B cell (primary cell): ENCODE results near the gene TNFSF12. TPM values are rescaled to one million over a fixed set of nuclear protein-coding genes. Genes with fewer than 3 reads are reported as not detected.

Source experiments
- ATAC-seq: fragments of 200-7000 bp; cut with Tn5 transposase; one replicate; pipeline ENCODE4 v1.10.0; 2021; ENCODE audit warnings: low read depth, mild to moderate bottlenecking, moderate number of reproducible peaks, moderate library complexity
- CTCF ChIA-PET: fragments of 350-600 bp; sonication (Branson Sonifier 250); formaldehyde crosslinking; loops from one replicate; lab custom pipeline; 2021; ENCODE audit warnings: antibody characterized with exemption, inconsistent platforms; lab: Charles Lee
- POLR2A ChIA-PET: fragments of 350-600 bp; sonication (Branson Sonifier 250); formaldehyde crosslinking; loops from one replicate; lab custom pipeline; 2021; ENCODE audit warnings: antibody characterized with exemption; lab: Charles Lee
- DNase-seq: peaks from one replicate; pipeline ENCODE4 v3.0.0; 2013
- H2AFZ ChIP-seq: 2 replicates; pipeline ENCODE4 v1.6.1; 2012; ENCODE audit warnings: mild to moderate bottlenecking, low read depth, low read length; ENCODE audit not compliant: insufficient read depth, poor library complexity, severe bottlenecking
- H3K27ac ChIP-seq, 2 donors: 1 replicate in 1 of 2; 2 replicates in 1 of 2; pipeline ENCODE4 v1.5.1; 2012 to 2013; ENCODE audit warnings: low read length in 2 of 2, mild to moderate bottlenecking in 2 of 2, moderate library complexity in 1 of 2
- H3K27me3 ChIP-seq, 4 experiments: fragments of 200-600 bp in 1 of 4; sonication (generic) in 1 of 4; replicated peaks in 1 of 4; 1 replicate in 2 of 4; 2 replicates in 2 of 4; pipeline versions ENCODE4 v1.6.1 to v1.7.0; 2013 to 2016; ENCODE audit warnings: low read length in 3 of 4, mild to moderate bottlenecking in 2 of 4, mixed read lengths in 1 of 4, moderate library complexity in 1 of 4; ENCODE audit not compliant: insufficient read depth in 4 of 4, control insufficient read depth in 3 of 4; ENCODE audit errors: control extremely low read depth in 1 of 4
- H3K36me3 ChIP-seq, 2 experiments: replicated peaks in 1 of 2; 1 replicate in 1 of 2; 2 replicates in 1 of 2; pipeline versions ENCODE4 v1.6.1 to v1.7.1; 2013; ENCODE audit warnings: low read length in 1 of 2; ENCODE audit not compliant: insufficient read depth in 2 of 2, control insufficient read depth in 1 of 2; ENCODE audit errors: control extremely low read depth in 1 of 2, extremely low read depth in 1 of 2
- H3K4me1 ChIP-seq, 2 donors: fragments of 200-600 bp in 1 of 2; sonication (generic) in 1 of 2; 1 replicate in 1 of 2; 2 replicates in 1 of 2; pipeline versions ENCODE4 v1.5.1 to v1.6.1; 2013 to 2017; ENCODE audit warnings: low read length in 2 of 2; ENCODE audit not compliant: control insufficient read depth in 2 of 2, insufficient read depth in 2 of 2
- H3K4me2 ChIP-seq: replicated peaks from 2 replicates; pipeline ENCODE3; 2012; ENCODE audit warnings: mild to moderate bottlenecking, low read depth, low read length; ENCODE audit not compliant: poor library complexity, severe bottlenecking
- H3K4me3 ChIP-seq, 5 experiments: fragments of 200-600 bp in 1 of 5; sonication (generic) in 1 of 5; 1 replicate in 3 of 5; 2 replicates in 2 of 5; pipeline versions ENCODE4 v1.5.1 to v1.7.0; 2011 to 2016; ENCODE audit warnings: low read length in 4 of 5, mild to moderate bottlenecking in 4 of 5, low read depth in 2 of 5, control low read depth in 1 of 5, moderate library complexity in 1 of 5; ENCODE audit not compliant: insufficient read depth in 1 of 5; ENCODE audit errors: control extremely low read depth in 1 of 5, extremely low read depth in 1 of 5
- H3K79me2 ChIP-seq: fragments of 200-600 bp; sonication (generic); one replicate; pipeline ENCODE4 v1.6.0; 2016; ENCODE audit warnings: low read length; ENCODE audit not compliant: control insufficient read depth, insufficient read depth
- H3K9ac ChIP-seq: fragments of 200-600 bp; sonication (generic); 2 replicates; pipeline ENCODE4 v1.6.1; 2017; ENCODE audit warnings: mild to moderate bottlenecking, low read length, moderate library complexity
- H3K9me3 ChIP-seq, 3 donors: one replicate each; pipeline versions ENCODE4 v1.6.1 to v1.7.1; 2013; ENCODE audit warnings: low read length in 2 of 3; ENCODE audit not compliant: control insufficient read depth in 2 of 3, insufficient read depth in 1 of 3; ENCODE audit errors: control extremely low read depth in 1 of 3
- H4K20me1 ChIP-seq: 2 replicates; pipeline ENCODE4 v1.6.0; 2012; ENCODE audit warnings: mild to moderate bottlenecking, low read length; ENCODE audit not compliant: insufficient read depth, control insufficient read depth, poor library complexity, severe bottlenecking
- H3K27ac Mint-ChIP-seq: one replicate; pipeline ENCODE4 v1.8.0; 2021; ENCODE audit warnings: mixed read lengths
- H3K27me3 Mint-ChIP-seq: one replicate; pipeline ENCODE4 v1.8.0; 2021; ENCODE audit warnings: mixed read lengths
- H3K4me1 Mint-ChIP-seq: one replicate; pipeline ENCODE4 v1.8.0; 2021; ENCODE audit warnings: mixed read lengths
- H3K4me3 Mint-ChIP-seq: one replicate; pipeline ENCODE4 v1.8.0; 2021; ENCODE audit warnings: mixed read lengths
- H3K9me3 Mint-ChIP-seq: one replicate; pipeline ENCODE4 v1.8.0; 2022; ENCODE audit warnings: mixed read lengths; ENCODE audit not compliant: insufficient read depth
- EZH2 ChIP-seq: IDR thresholded peaks from 2 replicates; pipeline ENCODE4 v1.6.1; 2012; ENCODE audit warnings: borderline replicate concordance, low read depth, mild to moderate bottlenecking, moderate library complexity, low read length; ENCODE audit not compliant: insufficient read depth, poor library complexity, severe bottlenecking
- WGBS: methylation state at CpG from one replicate; pipeline ENCODE4 v1.1.5; 2013; ENCODE audit warnings: missing lambda C conversion rate; ENCODE audit not compliant: insufficient coverage; 5-methylcytosine and 5-hydroxymethylcytosine counted together
- intact Hi-C: fragments of 100-400 bp; cut with micrococcal nuclease; formaldehyde crosslinking; loops from one replicate; pipeline ENCODE4 v1.10.0; 2022
- polyA plus RNA-seq: library from polyadenylated mRNA; depleted of rRNA; stranded (reverse); fragments of >200 nt; gene quantifications from 2 replicates; pipeline ENCODE4 v1.2.3, GENCODE V29; 2012
- total RNA-seq, 2 donors: library from RNA; stranded (reverse); fragments of 120-200 nt in 1 of 2; gene quantifications; 1 replicate in 1 of 2; 2 replicates in 1 of 2; pipeline versions ENCODE4 v1.2.3 to v1.2.4, GENCODE V29; 2013 to 2022
- TF ChIP-seq, protein P1 (sequence below): fragments of 200-600 bp; IDR thresholded peaks from one replicate; pipeline ENCODE4 v1.8.0; 2022; ENCODE audit warnings: antibody characterized with exemption, mild to moderate bottlenecking

The TNFSF12 gene
- total and polyA plus RNA-seq, 2 donors (not counting 1 experiment from before 2014, with no cell fraction given), result 40.6 to 53.4 TPM

DNA sequence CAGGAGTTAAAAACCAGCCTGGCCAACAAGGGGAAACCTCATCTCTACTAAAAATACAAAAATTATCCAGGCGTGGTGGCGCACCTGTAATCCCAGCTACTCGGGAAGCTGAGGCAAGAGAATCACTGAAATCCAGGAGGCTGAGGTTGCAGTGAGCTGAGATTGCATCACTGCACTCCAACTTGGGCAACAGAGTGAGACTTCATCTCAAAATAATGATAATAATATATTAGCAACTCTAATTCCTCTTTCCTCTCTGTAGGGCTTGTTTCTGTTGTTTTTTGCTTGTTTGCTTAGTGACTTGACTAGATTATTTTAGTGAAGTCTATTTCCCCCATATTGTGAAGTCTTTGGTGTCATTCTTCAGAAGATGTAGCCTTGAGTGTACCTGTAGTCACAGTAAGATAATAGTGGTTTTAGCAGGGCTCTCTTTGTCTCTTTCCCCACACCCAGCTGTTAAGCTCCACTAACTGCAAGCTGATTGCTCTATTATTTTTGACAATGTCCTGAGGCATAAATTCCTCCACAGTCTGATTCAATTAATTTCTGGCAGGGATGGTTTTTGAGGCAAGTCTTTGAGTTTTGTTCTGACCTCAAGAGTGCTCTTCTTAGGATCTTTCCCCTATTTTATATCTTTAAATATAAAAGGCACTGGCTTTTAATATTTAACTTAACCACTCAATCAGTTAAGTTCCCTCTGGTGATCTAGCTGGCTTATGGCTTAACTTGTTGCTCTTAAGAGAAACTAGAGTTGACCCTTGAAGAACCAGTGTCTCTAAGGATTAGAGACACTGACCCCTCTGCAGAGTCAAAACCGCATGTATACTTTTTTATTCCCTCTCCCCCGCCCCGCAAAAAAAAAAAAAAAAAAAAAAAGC, 18.6 kb upstream of the TNFSF12 start:
- 100% methylated on average over 3 of the region's 6 CpGs for WGBS
- CTCF ChIA-PET, result interaction anchor here (1.0 kb wide), 1 partner anchor 17 kb away, joined by 3 read pairs; no protein-coding TSS in a partner anchor

More for the DNA sequence above, 18.6 kb upstream of the TNFSF12 start:
- H3K4me1 Mint-ChIP-seq, result no peaks in the 10 kb centered on the region
- H3K9me3 ChIP-seq, result peaks cover 0 to 27% (median 2%) of the 10 kb centered on the region in 3 donors
- H3K9ac ChIP-seq, result no peak overlapping the region
- H3K27ac Mint-ChIP-seq, result no peak overlapping the region
- H3K4me3 Mint-ChIP-seq, result no peak overlapping the region
- POLR2A ChIA-PET, result interaction anchor here (1.2 kb wide), 1 partner anchor 30 kb away, joined by 3 read pairs; no protein-coding TSS in a partner anchor
- H3K4me3 ChIP-seq, result no peak overlapping the region
- no peaks in the 10 kb centered on the region for H3K27me3 Mint-ChIP-seq
- no peaks in the 10 kb centered on the region for H3K27me3 ChIP-seq
- H3K27ac ChIP-seq, result no peak overlapping the region
- no peaks in the 10 kb centered on the region for H4K20me1 ChIP-seq
- no peaks in the 10 kb centered on the region for H3K79me2 ChIP-seq
- DNase-seq, result no peak
- H3K36me3 ChIP-seq, result no peaks in the 10 kb centered on the region
- intact Hi-C loops, result no loop called here
- TF ChIP-seq EZH2, result no peak
- TF ChIP-seq, protein P1, sequence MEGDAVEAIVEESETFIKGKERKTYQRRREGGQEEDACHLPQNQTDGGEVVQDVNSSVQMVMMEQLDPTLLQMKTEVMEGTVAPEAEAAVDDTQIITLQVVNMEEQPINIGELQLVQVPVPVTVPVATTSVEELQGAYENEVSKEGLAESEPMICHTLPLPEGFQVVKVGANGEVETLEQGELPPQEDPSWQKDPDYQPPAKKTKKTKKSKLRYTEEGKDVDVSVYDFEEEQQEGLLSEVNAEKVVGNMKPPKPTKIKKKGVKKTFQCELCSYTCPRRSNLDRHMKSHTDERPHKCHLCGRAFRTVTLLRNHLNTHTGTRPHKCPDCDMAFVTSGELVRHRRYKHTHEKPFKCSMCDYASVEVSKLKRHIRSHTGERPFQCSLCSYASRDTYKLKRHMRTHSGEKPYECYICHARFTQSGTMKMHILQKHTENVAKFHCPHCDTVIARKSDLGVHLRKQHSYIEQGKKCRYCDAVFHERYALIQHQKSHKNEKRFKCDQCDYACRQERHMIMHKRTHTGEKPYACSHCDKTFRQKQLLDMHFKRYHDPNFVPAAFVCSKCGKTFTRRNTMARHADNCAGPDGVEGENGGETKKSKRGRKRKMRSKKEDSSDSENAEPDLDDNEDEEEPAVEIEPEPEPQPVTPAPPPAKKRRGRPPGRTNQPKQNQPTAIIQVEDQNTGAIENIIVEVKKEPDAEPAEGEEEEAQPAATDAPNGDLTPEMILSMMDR, result no peak
- H3K9me3 Mint-ChIP-seq, result no peaks in the 10 kb centered on the region
- H2AFZ ChIP-seq, result no peak overlapping the region
- H3K4me2 ChIP-seq, result no peak overlapping the region
- H3K4me1 ChIP-seq, result no peaks in the 10 kb centered on the region
- no peak for ATAC-seq
